ENCODE results near the gene SPINK14. TPM values are rescaled to one million over a fixed set of nuclear protein-coding genes. Genes with fewer than 3 reads are reported as not detected.
A peak's percentile ranks its signal among the peaks of the same experiment; 100 is the strongest.

Gene SPINK14
- total RNA-seq, 2 donors from 2014 or later = not detected

DNA sequence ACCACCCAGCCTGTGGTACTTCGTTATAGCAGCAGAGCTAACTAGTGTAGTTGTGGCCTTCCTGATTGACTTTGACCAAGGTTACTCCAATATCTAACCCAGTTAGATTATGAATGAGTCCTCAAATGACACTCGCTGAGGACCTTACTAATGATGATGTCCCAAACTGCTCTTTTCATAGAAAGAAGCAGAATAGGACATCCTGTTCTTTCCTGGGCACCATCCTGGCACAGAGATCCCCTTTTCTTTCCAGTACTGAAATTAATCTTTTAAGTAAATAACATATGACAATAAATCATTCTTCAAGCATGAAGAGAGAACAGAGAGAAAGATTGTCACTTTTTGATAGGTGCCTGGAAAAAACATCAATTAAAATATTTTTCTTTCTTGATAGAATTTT is 26.7 kb upstream of the SPINK14 start:
- intact Hi-C loops (cut with DNase I) = no loop called here
- Histone ChIP-seq H3K9me3 (no peaks in the 10 kb centered on the region), H3K27me3 (no peaks in the 10 kb centered on the region)

GRCh38 chr5:148145916-148146315 is 22.4 kb upstream of the SPINK14 start:
- intact Hi-C loops (cut with DNase I) = no loop called here
- no peak overlapping the region for H3K4me3 ChIP-seq
- TF ChIP-seq, protein P1, sequence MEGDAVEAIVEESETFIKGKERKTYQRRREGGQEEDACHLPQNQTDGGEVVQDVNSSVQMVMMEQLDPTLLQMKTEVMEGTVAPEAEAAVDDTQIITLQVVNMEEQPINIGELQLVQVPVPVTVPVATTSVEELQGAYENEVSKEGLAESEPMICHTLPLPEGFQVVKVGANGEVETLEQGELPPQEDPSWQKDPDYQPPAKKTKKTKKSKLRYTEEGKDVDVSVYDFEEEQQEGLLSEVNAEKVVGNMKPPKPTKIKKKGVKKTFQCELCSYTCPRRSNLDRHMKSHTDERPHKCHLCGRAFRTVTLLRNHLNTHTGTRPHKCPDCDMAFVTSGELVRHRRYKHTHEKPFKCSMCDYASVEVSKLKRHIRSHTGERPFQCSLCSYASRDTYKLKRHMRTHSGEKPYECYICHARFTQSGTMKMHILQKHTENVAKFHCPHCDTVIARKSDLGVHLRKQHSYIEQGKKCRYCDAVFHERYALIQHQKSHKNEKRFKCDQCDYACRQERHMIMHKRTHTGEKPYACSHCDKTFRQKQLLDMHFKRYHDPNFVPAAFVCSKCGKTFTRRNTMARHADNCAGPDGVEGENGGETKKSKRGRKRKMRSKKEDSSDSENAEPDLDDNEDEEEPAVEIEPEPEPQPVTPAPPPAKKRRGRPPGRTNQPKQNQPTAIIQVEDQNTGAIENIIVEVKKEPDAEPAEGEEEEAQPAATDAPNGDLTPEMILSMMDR (IDR thresholded peaks at IDR 0.05) = no peak
- H3K9ac ChIP-seq (ENCODE audit: low read depth in 2 of 2, low read length in 2 of 2) = no peak overlapping the region
- DNase-seq = peak; percentile 75
- H3K4me1 ChIP-seq = peaks cover 3% of the 10 kb centered on the region
- no peaks in the 10 kb centered on the region for H3K36me3 ChIP-seq
- no peaks in the 10 kb centered on the region for H3K27me3 ChIP-seq
- H3K27ac ChIP-seq = peak overlapping the region; percentile 74
- H3K9me3 ChIP-seq = no peaks in the 10 kb centered on the region

More for the DNA sequence above, 26.7 kb upstream of the SPINK14 start:
- TF ChIP-seq, protein P1 (IDR thresholded peaks at IDR 0.05) = no peak
- no peaks in the 10 kb centered on the region for H3K4me1 ChIP-seq
- no peak for DNase-seq
- no peak overlapping the region for H3K9ac ChIP-seq (ENCODE audit: low read depth in 2 of 2, low read length in 2 of 2)
- H3K36me3 ChIP-seq = no peaks in the 10 kb centered on the region
- no peak overlapping the region for H3K4me3 ChIP-seq
- H3K27ac ChIP-seq = no peak overlapping the region

- H3K27me3 ChIP-seq = no peaks in the 10 kb centered on the region
- TF ChIP-seq, protein P1 (IDR thresholded peaks at IDR 0.05) = no peak
- intact Hi-C loops (cut with DNase I) = no loop called here
- H3K9me3 ChIP-seq = no peaks in the 10 kb centered on the region
- H3K27ac ChIP-seq = peak overlapping the region; percentile 74
- no peaks in the 10 kb centered on the region for H3K36me3 ChIP-seq
- no peak overlapping the region for H3K4me3 ChIP-seq
- peaks cover 3% of the 10 kb centered on the region for H3K4me1 ChIP-seq
- H3K9ac ChIP-seq (ENCODE audit: low read depth in 2 of 2, low read length in 2 of 2) = no peak overlapping the region
- peak; percentile 27 for DNase-seq
These were observed 21.9 kb upstream of the SPINK14 start for GRCh38 chr5:148146487-148146886.

GRCh38 chr5:148147415-148147814 is 20.9 kb upstream of the SPINK14 start:
- no peak overlapping the region for H3K9ac ChIP-seq (ENCODE audit: low read depth in 2 of 2, low read length in 2 of 2)
- peak overlapping the region; percentile 74 for H3K27ac ChIP-seq
- intact Hi-C loops (cut with DNase I) = no loop called here
- H3K4me3 ChIP-seq = no peak overlapping the region
- TF ChIP-seq, protein P1 (IDR thresholded peaks at IDR 0.05) = no peak
- no peaks in the 10 kb centered on the region for H3K9me3 ChIP-seq
- no peaks in the 10 kb centered on the region for H3K27me3 ChIP-seq
- peak; percentile 35 for DNase-seq
- H3K36me3 ChIP-seq = no peaks in the 10 kb centered on the region
- peaks cover 3% of the 10 kb centered on the region for H3K4me1 ChIP-seq

DNA sequence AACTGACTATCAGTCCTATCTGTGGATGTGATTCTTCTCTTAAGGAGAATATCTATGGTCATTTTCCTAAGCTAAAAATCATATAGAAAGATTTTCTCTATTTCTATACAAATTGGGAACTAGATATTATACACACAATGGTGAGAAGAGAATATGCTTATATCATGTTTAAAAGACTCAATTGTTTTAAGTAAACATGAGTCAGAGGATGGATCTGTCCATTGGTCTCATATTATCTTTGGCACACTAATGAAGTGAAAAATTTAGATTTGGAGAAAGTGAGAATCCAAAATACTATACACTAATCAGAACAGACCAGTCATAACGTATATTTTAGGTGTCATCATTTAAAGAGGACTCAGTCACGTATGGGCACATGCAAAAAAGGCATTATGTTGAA is 16.5 kb upstream of the SPINK14 start:
- H3K36me3 ChIP-seq = no peaks in the 10 kb centered on the region
- H3K27me3 ChIP-seq = no peaks in the 10 kb centered on the region
- intact Hi-C loops (cut with DNase I) = no loop called here
- TF ChIP-seq, protein P1 (IDR thresholded peaks at IDR 0.05) = no peak
- no peak for DNase-seq
- H3K9ac ChIP-seq (ENCODE audit: low read depth in 2 of 2, low read length in 2 of 2) = no peak overlapping the region
- H3K4me3 ChIP-seq = no peak overlapping the region
- H3K27ac ChIP-seq = no peak overlapping the region
- no peaks in the 10 kb centered on the region for H3K9me3 ChIP-seq
- peaks cover 3% of the 10 kb centered on the region for H3K4me1 ChIP-seq

Data from colonic mucosa (tissue), 4 donors.